Uterus (tissue), 2 donors: Measurements from ENCODE around the gene AP2A2.

Experiments
- CTCF ChIP-seq, 4 experiments: fragments of 200-600 bp in 2 of 4; fragments of 450-650 bp in 2 of 4; sonication (generic) in 2 of 4; IDR thresholded peaks; one replicate each; pipeline ENCODE4 v1.5.1; 2016 to 2019; ENCODE audit warnings: antibody characterized with exemption in 4 of 4, mild to moderate bottlenecking in 2 of 4, moderate library complexity in 1 of 4
- POLR2A ChIP-seq, 2 donors: fragments of 450-650 bp; IDR thresholded peaks; one replicate each; pipeline ENCODE4 v1.6.1; 2016; ENCODE audit warnings: antibody characterized with exemption in 2 of 2, mild to moderate bottlenecking in 1 of 2, moderate library complexity in 1 of 2

- TF ChIP-seq CTCF (IDR thresholded peaks at IDR 0.05) (no peak), POLR2A (IDR thresholded peaks at IDR 0.05) (no peak)
Measured at GRCh38 chr11:1032310-1032891, 106.7 kb downstream of the AP2A2 start.
